Spleen (tissue), 11 donors: ENCODE measurements around the gene RAB28. TPM values are rescaled to one million over a fixed set of nuclear protein-coding genes. Genes with fewer than 3 reads are reported as not detected.

ENCODE experiments used
- DNase-seq: peaks from one replicate; pipeline ENCODE4 v3.0.0-alpha.2; 2020
- H3K27ac ChIP-seq, 8 donors: fragments of 200-600 bp; sonication (generic) in 7 of 8; 1 replicate in 4 of 8; 2 replicates in 4 of 8; pipeline versions ENCODE4 v1.5.0 to v1.8.0; 2016 to 2021; ENCODE audit warnings: inconsistent platforms in 4 of 8, mild to moderate bottlenecking in 4 of 8, moderate library complexity in 1 of 8
- H3K27me3 ChIP-seq, 7 donors: fragments of 200-600 bp; sonication (generic) in 6 of 7; replicated peaks in 1 of 7; 1 replicate in 4 of 7; 2 replicates in 3 of 7; pipeline versions ENCODE4 v1.5.0 to v1.8.0; 2016 to 2021; ENCODE audit warnings: inconsistent platforms in 3 of 7, mild to moderate bottlenecking in 1 of 7
- H3K36me3 ChIP-seq, 6 donors: fragments of 200-600 bp; sonication (generic) in 5 of 6; 1 replicate in 4 of 6; 2 replicates in 2 of 6; pipeline versions ENCODE4 v1.5.0 to v1.8.0; 2016 to 2021; ENCODE audit warnings: inconsistent platforms in 2 of 6
- H3K4me1 ChIP-seq, 6 donors: fragments of 200-600 bp; sonication (generic) in 5 of 6; 1 replicate in 3 of 6; 2 replicates in 3 of 6; pipeline versions ENCODE4 v1.5.0 to v1.8.0; 2016 to 2021; ENCODE audit warnings: inconsistent platforms in 3 of 6
- H3K4me3 ChIP-seq, 8 donors: fragments of 200-600 bp; sonication (generic) in 7 of 8; 1 replicate in 4 of 8; 2 replicates in 4 of 8; pipeline versions ENCODE4 v1.5.0 to v1.8.0; 2016 to 2021; ENCODE audit warnings: inconsistent platforms in 4 of 8, mild to moderate bottlenecking in 4 of 8, moderate library complexity in 2 of 8
- H3K9me3 ChIP-seq, 8 donors: fragments of 200-600 bp; sonication (generic) in 7 of 8; 1 replicate in 4 of 8; 2 replicates in 4 of 8; pipeline versions ENCODE4 v1.5.0 to v1.8.0; 2016 to 2021; ENCODE audit warnings: inconsistent platforms in 4 of 8
- POLR2A ChIP-seq, 3 donors: fragments of 450-650 bp; IDR thresholded peaks; one replicate each; pipeline ENCODE4 v1.5.1; 2017; ENCODE audit warnings: antibody characterized with exemption in 3 of 3, mild to moderate bottlenecking in 1 of 3
- POLR2AphosphoS5 ChIP-seq, 3 donors: sonication (generic); formaldehyde crosslinking; IDR thresholded peaks; one replicate each; pipeline ENCODE4 v1.5.1; 2017; ENCODE audit warnings: antibody characterized with exemption in 3 of 3
- WGBS, 5 donors: extraction: QIAGEN DNeasy Blood & Tissue Kit in 3 of 5; methylation state at CpG; one replicate each; pipeline versions ENCODE4 v1.1.5 to v1.1.7; 2013 to 2018; 5-methylcytosine and 5-hydroxymethylcytosine counted together
- intact Hi-C: fragments of 100-400 bp; cut with DNase I; formaldehyde crosslinking; loops from one replicate; pipeline ENCODE4 v1.15.0; 2023; ENCODE audit warnings: low total_unique reads
- polyA plus RNA-seq, 3 donors: library from polyadenylated mRNA; stranded (reverse); fragments of 200-250 nt; gene quantifications; one replicate each; pipeline ENCODE4 v1.2.1, GENCODE V29; 2013
- total RNA-seq, 7 donors: library from RNA; depleted of rRNA in 3 of 7; stranded (reverse); fragments of >200 nt in 3 of 7; fragmentation: NEBNext Ultra II Directional in 4 of 7; extraction: Animal tissue kit (Norgen Biotek cat#: 25700) in 4 of 7; gene quantifications; one replicate each; pipeline versions ENCODE4 v1.1.0 to v1.2.1, GENCODE V29; 2016 to 2021
- TF ChIP-seq, protein P1 (sequence below), 11 experiments: fragments of 200-600 bp in 7 of 11; fragments of 450-650 bp in 4 of 11; sonication (generic) in 4 of 11; IDR thresholded peaks in 8 of 11; conservative IDR thresholded peaks in 3 of 11; 1 replicate in 7 of 11; 2 replicates in 4 of 11; pipeline versions ENCODE4 v1.4.0 to v1.8.0; 2016 to 2021; ENCODE audit warnings: antibody characterized with exemption in 11 of 11, inconsistent platforms in 4 of 11, mild to moderate bottlenecking in 1 of 11
- donor health status: healthy with polysubstance abuse.
- donor health status: DM: no; HTN: no; CAD: no; lungs with moderate emphysema.
- donor health status: DM: no; HTN: no; CAD: no.
- donor health status: Bipolar disorder and iron deficiency.
- donor health status: healthy.
- donor health status: DM: no; HTN: no; CAD: no.
- donor health status: DM: yes; HTN: yes; CAD: no.

Gene RAB28
- total and polyA plus RNA-seq, 10 donors: 9.9 to 23.4 (median 18.3) TPM

DNA sequence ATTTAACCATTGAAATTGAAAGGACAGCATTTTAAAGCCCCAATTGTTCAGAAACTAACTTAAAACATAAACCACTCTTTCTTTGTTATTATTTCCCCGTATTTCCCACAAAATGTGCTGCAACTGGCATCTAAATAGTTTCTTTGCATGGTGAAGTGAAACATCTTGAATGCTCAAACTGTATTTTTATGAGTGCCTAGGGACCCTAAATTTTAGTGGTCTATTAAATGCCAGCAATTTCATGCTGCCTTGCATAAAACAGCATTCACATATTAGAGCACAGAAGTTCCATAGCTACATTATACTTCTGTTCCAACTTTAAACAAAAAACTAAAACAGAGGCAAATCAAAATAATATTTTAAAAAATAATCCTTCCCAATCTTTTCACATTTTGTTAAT, 5.4 kb downstream of the RAB28 start:
- Histone ChIP-seq H3K9me3 (no peaks in the 10 kb centered on the region), H3K36me3 (peaks cover 0 to 32% (median 0%) of the 10 kb centered on the region in 6 donors), H3K27me3 (no peaks in the 10 kb centered on the region), H3K27ac (no peak overlapping the region), H3K4me1 (peaks cover 11 to 51% (median 20%) of the 10 kb centered on the region in 6 donors), H3K4me3 (no peak overlapping the region)
- 85 to 98% (median 93%) methylated on average over 1 of the region's 1 CpG for WGBS, 5 donors
- intact Hi-C loops: no loop called here
- TF ChIP-seq POLR2AphosphoS5 (IDR thresholded peaks at IDR 0.05): no peak
- TF ChIP-seq, protein P1, sequence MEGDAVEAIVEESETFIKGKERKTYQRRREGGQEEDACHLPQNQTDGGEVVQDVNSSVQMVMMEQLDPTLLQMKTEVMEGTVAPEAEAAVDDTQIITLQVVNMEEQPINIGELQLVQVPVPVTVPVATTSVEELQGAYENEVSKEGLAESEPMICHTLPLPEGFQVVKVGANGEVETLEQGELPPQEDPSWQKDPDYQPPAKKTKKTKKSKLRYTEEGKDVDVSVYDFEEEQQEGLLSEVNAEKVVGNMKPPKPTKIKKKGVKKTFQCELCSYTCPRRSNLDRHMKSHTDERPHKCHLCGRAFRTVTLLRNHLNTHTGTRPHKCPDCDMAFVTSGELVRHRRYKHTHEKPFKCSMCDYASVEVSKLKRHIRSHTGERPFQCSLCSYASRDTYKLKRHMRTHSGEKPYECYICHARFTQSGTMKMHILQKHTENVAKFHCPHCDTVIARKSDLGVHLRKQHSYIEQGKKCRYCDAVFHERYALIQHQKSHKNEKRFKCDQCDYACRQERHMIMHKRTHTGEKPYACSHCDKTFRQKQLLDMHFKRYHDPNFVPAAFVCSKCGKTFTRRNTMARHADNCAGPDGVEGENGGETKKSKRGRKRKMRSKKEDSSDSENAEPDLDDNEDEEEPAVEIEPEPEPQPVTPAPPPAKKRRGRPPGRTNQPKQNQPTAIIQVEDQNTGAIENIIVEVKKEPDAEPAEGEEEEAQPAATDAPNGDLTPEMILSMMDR (IDR thresholded peaks at IDR 0.05 in 8 of 11, conservative IDR thresholded peaks at IDR 0.05 in 3 of 11): no peak
- no peak for TF ChIP-seq POLR2A (IDR thresholded peaks at IDR 0.05)
- DNase-seq: no peak

DNA sequence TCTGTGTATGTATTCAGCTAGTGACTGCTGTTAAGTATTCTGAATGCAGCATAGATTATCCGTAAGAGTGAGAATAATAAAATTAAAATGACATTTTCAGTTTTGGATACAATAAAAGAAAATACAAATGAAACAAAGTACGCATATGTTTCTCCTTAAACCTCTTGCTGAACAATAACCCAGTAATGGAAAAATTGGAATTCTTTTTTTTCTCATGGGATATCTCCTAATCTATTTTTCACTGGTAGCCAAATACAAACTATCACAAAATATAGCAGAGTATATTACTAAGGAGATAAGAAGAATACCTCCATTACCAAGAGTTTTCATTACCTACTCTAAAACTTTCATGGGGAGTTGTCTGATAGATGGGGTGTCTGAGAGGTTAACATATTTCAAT, 6.0 kb downstream of the RAB28 start:
- intact Hi-C loops: no loop called here
- H3K36me3 ChIP-seq: peaks cover 0 to 38% (median 0%) of the 10 kb centered on the region in 6 donors
- DNase-seq: no peak
- H3K27ac ChIP-seq: no peak overlapping the region
- H3K27me3 ChIP-seq: no peaks in the 10 kb centered on the region
- TF ChIP-seq POLR2AphosphoS5 (IDR thresholded peaks at IDR 0.05): no peak
- WGBS, 5 donors: 93 to 99% (median 97%) methylated on average over 2 of the region's 2 CpGs
- peaks cover 8 to 45% (median 15%) of the 10 kb centered on the region in 6 donors for H3K4me1 ChIP-seq
- H3K4me3 ChIP-seq: no peak overlapping the region
- no peaks in the 10 kb centered on the region for H3K9me3 ChIP-seq

DNA sequence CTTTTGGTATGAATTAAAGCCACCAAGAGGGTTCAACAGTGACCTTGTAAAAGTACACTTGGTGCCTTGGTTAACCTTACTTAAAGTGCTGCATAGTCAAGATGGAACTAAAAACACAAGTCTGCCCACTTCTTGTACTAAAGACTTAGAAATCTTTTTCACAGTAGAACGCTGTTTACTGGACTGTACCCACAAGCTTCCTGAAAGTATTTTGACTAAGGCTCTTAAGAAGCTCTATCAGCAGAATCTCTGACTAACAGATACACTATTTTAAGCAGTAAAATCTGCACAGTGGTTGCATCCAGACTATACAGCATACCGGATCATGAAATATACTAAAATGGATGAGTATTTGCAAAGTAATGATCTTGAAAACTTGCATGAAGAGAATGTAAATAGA, 7.2 kb downstream of the RAB28 start:
- intact Hi-C loops: no loop called here
- H3K9me3 ChIP-seq: no peaks in the 10 kb centered on the region

DNA sequence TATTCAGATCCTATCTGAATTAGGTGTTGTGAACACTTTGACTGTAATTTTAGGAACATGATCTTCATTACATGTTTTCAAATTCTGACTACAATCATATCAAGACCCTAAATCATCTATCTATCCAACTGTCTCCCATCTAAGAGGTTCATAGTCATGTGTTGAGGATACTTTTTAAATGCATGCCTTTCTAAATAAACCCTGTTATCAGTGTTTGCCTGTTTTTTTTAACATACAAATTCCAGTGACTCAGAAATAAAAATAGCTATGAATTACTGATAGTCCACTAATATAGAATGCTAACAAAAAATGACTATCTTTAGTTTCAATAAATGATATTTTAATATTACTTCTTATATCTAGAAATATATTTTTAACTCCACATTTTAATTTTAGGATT, 8.0 kb downstream of the RAB28 start:
- H3K9me3 ChIP-seq: no peaks in the 10 kb centered on the region
- DNase-seq: no peak
- TF ChIP-seq POLR2AphosphoS5 (IDR thresholded peaks at IDR 0.05) (no peak), POLR2A (IDR thresholded peaks at IDR 0.05) (no peak)
- TF ChIP-seq, protein P1 (IDR thresholded peaks at IDR 0.05 in 8 of 11, conservative IDR thresholded peaks at IDR 0.05 in 3 of 11): no peak
- H3K27me3 ChIP-seq: no peaks in the 10 kb centered on the region
- H3K4me1 ChIP-seq: peaks cover 0 to 25% (median 0%) of the 10 kb centered on the region in 6 donors
- intact Hi-C loops: no loop called here
- H3K4me3 ChIP-seq: no peak overlapping the region
- H3K27ac ChIP-seq: no peak overlapping the region
- H3K36me3 ChIP-seq: peaks cover 0 to 41% (median 0%) of the 10 kb centered on the region in 6 donors

More for the DNA sequence above, 7.2 kb downstream of the RAB28 start:
- H3K4me1 ChIP-seq: peaks cover 0 to 33% (median 3%) of the 10 kb centered on the region in 6 donors
- no peak overlapping the region for H3K27ac ChIP-seq
- WGBS, 5 donors: 42 to 54% (median 45%) methylated on average over 2 of the region's 2 CpGs
- peaks cover 0 to 41% (median 0%) of the 10 kb centered on the region in 6 donors for H3K36me3 ChIP-seq
- DNase-seq: no peak
- TF ChIP-seq POLR2AphosphoS5 (IDR thresholded peaks at IDR 0.05) (no peak), POLR2A (IDR thresholded peaks at IDR 0.05) (no peak)
- TF ChIP-seq, protein P1 (IDR thresholded peaks at IDR 0.05 in 8 of 11, conservative IDR thresholded peaks at IDR 0.05 in 3 of 11): no peak
- no peak overlapping the region for H3K4me3 ChIP-seq
- no peaks in the 10 kb centered on the region for H3K27me3 ChIP-seq

DNA sequence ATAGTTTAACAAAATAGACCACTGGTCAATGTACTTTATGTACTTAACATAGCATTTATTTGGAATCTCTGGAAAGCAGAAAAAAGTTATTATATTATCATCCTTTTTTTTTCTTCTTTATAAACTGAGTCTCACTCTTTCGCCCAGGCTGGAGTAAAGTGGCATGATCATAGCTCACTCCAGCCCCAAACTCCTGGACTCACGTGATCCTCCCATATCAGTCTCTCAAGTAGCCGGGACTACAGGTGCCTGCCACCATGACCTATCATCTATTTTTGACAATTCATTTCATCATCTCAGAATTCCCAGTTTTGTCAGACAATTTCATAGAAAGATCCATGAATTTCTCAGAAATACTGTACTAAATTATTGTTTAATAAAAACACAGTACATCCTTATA, 12.7 kb downstream of the RAB28 start:
- no peaks in the 10 kb centered on the region for H3K9me3 ChIP-seq
- intact Hi-C loops: no loop called here
- H3K4me1 ChIP-seq: no peaks in the 10 kb centered on the region
- DNase-seq: no peak
- H3K4me3 ChIP-seq: no peak overlapping the region
- H3K27me3 ChIP-seq: no peaks in the 10 kb centered on the region
- H3K36me3 ChIP-seq: peaks cover 0 to 37% (median 0%) of the 10 kb centered on the region in 6 donors
- WGBS, 5 donors: 95 to 98% (median 96%) methylated on average over 3 of the region's 3 CpGs
- no peak for TF ChIP-seq POLR2A (IDR thresholded peaks at IDR 0.05)
- TF ChIP-seq POLR2AphosphoS5 (IDR thresholded peaks at IDR 0.05): no peak
- TF ChIP-seq, protein P1 (IDR thresholded peaks at IDR 0.05 in 8 of 11, conservative IDR thresholded peaks at IDR 0.05 in 3 of 11): no peak
- no peak overlapping the region for H3K27ac ChIP-seq
